Vagina (tissue), 2 donors: Measurements from ENCODE around the gene APOB.

ENCODE experiments used
- CTCF ChIP-seq, 3 experiments: fragments of 450-650 bp in 2 of 3; fragments of 200-600 bp in 1 of 3; sonication (generic) in 1 of 3; IDR thresholded peaks; one replicate each; pipeline ENCODE4 v1.5.1; 2017 to 2019; ENCODE audit warnings: antibody characterized with exemption in 3 of 3, mild to moderate bottlenecking in 2 of 3, moderate library complexity in 2 of 3
- POLR2AphosphoS5 ChIP-seq, 2 donors: sonication (generic); formaldehyde crosslinking; IDR thresholded peaks; one replicate each; pipeline ENCODE4 v1.9.0; 2017; ENCODE audit warnings: antibody characterized with exemption in 2 of 2, mild to moderate bottlenecking in 2 of 2, low read depth in 1 of 2; ENCODE audit not compliant: insufficient read depth in 1 of 2

GRCh38 chr2:21035974-21036707 lies 7.7 kb downstream of the APOB start:
- TF ChIP-seq POLR2AphosphoS5 (IDR thresholded peaks at IDR 0.05; ENCODE audit: insufficient read depth in 1 of 2, low read depth in 1 of 2) (no peak), CTCF (IDR thresholded peaks at IDR 0.05) (no peak)
